ENCODE data around the gene TTLL10. TPM values are rescaled to one million over a fixed set of nuclear protein-coding genes. Genes with fewer than 3 reads are reported as not detected.

The TTLL10 gene
- total and polyA plus RNA-seq, 2 of the 8 experiments (the other 6 are each of a cell fraction or from before 2014, with no cell fraction given): 1.1 to 1.7 TPM

DNA sequence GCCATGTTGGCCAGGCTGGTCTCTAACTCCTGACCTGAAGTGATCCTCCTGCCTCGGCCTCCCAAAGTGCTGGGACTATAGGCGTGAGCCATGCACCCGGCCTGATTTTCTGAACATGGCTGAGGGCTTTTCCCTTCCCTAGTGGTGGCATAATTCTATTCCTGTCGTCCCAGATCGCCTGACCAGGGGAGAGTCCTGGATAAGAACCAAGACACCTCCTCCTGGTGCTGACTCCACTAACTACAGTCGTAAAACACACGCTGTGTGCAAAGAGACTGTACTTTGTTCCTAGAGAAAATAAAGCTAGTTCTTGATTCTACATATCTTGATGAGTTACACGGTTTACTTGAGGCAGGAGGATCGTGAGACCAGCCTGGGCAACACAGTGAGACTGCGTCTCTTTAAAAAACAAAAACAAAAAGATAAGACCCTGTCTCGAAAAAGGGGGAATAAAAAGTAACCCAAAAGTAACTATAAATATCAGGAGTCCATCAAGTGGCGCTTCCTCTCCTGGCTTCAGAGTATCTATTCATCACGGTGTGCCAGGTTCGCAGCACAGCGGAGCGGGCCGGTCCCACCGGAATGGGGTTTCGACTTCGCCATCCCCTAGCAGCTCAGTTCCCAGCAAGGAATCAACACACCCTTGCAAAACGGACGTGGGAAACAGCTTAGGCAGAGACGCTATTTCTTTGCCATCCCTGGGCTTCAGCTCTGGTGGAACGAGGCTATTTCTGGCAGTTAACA is 57.1 kb downstream of the TTLL10 start:
- peak overlapping the region in 3 of 4 experiments; percentile 58 to 89 (median 72); a peak in 6 of 7 replicates for H3K9ac ChIP-seq (replicated peaks in 1 of 4; ENCODE audit: extremely low read depth in 1 of 4, low read depth in 3 of 4, low read length in 3 of 4)
- POLR2A ChIA-PET (ENCODE audit: partially characterized antibody): interaction anchor here (0.7 to 2.3 kb wide), 15 partner anchors 8 to 206 kb away, joined by 3 to 12 read pairs (median 4); partner anchors contain the start of gene TNFRSF18
- H3K56ac ChIP-seq (replicated peaks; ENCODE audit: insufficient read length, low read depth, low read length): no peak overlapping the region
- FAIRE-seq (no peak), DNase-seq (ENCODE audit: low read depth in 1 of 2, low spot score in 2 of 2) (no peak)
- H4K5ac ChIP-seq (ENCODE audit: insufficient read length, low read depth, low read length): no peak overlapping the region
- peaks cover 0 to 9% of the 10 kb centered on the region in 2 experiments; a peak in 2 of 4 replicates for H3K9me3 ChIP-seq (ENCODE audit: insufficient read depth in 2 of 2, low read depth in 1 of 2, low read length in 1 of 2)
- 45% methylated on average over 24 of the region's 24 CpGs; no CpG with 5 or more reads in 1 of the 2 experiments for WGBS, 2 experiments (ENCODE audit: extremely low coverage in 1 of 2, insufficient coverage in 1 of 2, insufficient read length in 1 of 2, insufficient replicate concordance in 2 of 2, low coverage in 1 of 2, low lambda C conversion rate in 2 of 2, missing lambda C conversion rate in 1 of 2)
- H2AK5ac ChIP-seq (ENCODE audit: low read depth, low read length): peak overlapping the region; percentile 16; the same call in 1 of the 2 replicates
- peaks cover 0 to 6% (median under 1%) of the 10 kb centered on the region in 4 experiments; a peak in 4 of 7 replicates for H3K4me1 ChIP-seq (replicated peaks in 1 of 4; ENCODE audit: control insufficient read depth in 3 of 4, insufficient read depth in 4 of 4, low read length in 3 of 4)
- H3K4me2 ChIP-seq (ENCODE audit: insufficient read depth in 1 of 2, low read depth in 2 of 2, low read length in 2 of 2): peak overlapping the region; percentile 81 to 88
- H2BK20ac ChIP-seq (ENCODE audit: low read length): no peak overlapping the region
- no peak overlapping the region for H3K4ac ChIP-seq (replicated peaks; ENCODE audit: insufficient read length, low read depth, low read length)
- no peaks in the 10 kb centered on the region; a peak in 1 of 7 replicates for H3K27me3 ChIP-seq (replicated peaks in 1 of 4; ENCODE audit: control insufficient read depth in 3 of 4, extremely low read depth in 1 of 4, insufficient read depth in 3 of 4, low read length in 3 of 4)
- peak overlapping the region; percentile 60; the same call in 1 of the 2 replicates for H3K18ac ChIP-seq (ENCODE audit: extremely low read depth, low read length)
- 0 out of 2 replicates have a peak overlapping the region, but pooled peaks have one; percentile 21 for H2AFZ ChIP-seq (ENCODE audit: low read length)
- peaks cover 6 to 42% of the 10 kb centered on the region in 2 experiments; a peak in 3 of 4 replicates for H3K79me2 ChIP-seq (ENCODE audit: control insufficient read depth in 1 of 2, insufficient read depth in 2 of 2, low read length in 2 of 2)
- no peak overlapping the region for H2BK120ac ChIP-seq (replicated peaks; ENCODE audit: low read depth, low read length)
- peak overlapping the region; percentile 86 to 92 (median 90) for H3K4me3 ChIP-seq (ENCODE audit: extremely low read depth in 1 of 4, insufficient read depth in 2 of 4, low read depth in 3 of 4, low read length in 4 of 4)
- H2BK5ac ChIP-seq (ENCODE audit: low read depth, low read length): peak overlapping the region; percentile 15; the same call in 1 of the 2 replicates
- H4K91ac ChIP-seq (replicated peaks; ENCODE audit: insufficient read length, low read length): no peak overlapping the region
- TF ChIP-seq, protein P1, sequence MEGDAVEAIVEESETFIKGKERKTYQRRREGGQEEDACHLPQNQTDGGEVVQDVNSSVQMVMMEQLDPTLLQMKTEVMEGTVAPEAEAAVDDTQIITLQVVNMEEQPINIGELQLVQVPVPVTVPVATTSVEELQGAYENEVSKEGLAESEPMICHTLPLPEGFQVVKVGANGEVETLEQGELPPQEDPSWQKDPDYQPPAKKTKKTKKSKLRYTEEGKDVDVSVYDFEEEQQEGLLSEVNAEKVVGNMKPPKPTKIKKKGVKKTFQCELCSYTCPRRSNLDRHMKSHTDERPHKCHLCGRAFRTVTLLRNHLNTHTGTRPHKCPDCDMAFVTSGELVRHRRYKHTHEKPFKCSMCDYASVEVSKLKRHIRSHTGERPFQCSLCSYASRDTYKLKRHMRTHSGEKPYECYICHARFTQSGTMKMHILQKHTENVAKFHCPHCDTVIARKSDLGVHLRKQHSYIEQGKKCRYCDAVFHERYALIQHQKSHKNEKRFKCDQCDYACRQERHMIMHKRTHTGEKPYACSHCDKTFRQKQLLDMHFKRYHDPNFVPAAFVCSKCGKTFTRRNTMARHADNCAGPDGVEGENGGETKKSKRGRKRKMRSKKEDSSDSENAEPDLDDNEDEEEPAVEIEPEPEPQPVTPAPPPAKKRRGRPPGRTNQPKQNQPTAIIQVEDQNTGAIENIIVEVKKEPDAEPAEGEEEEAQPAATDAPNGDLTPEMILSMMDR (IDR thresholded peaks at IDR 0.05; ENCODE audit: control extremely low read depth in 1 of 3, insufficient read depth in 1 of 3, low read depth in 1 of 3, low read length in 3 of 3): peak in 2 of 3 experiments; percentile 21 to 22; a peak in 2 of 4 replicates
- TF ChIP-seq TAF7 (optimal IDR thresholded peaks at IDR 0.05; ENCODE audit: borderline replicate concordance, low read depth, low read length): no peak
- TF ChIP-seq RAD21 (IDR thresholded peaks at IDR 0.05 in 1 of 2, conservative IDR thresholded peaks at IDR 0.05 in 1 of 2; ENCODE audit: low read depth in 2 of 2, low read length in 2 of 2): peak; percentile 8 to 32; a peak in 2 of 4 replicates
- no peak overlapping the region for H3K23ac ChIP-seq (ENCODE audit: insufficient read length)
- no peak overlapping the region for H3K27ac ChIP-seq (ENCODE audit: low read depth, low read length)
- peaks cover 2 to 22% (median 4%) of the 10 kb centered on the region in 4 experiments; a peak in 4 of 8 replicates for H3K36me3 ChIP-seq (ENCODE audit: control insufficient read depth in 2 of 4, insufficient read depth in 4 of 4, low read length in 3 of 4)
- peaks cover 41% of the 10 kb centered on the region for H3K79me1 ChIP-seq (ENCODE audit: low read depth, low read length)
- peak overlapping the region; percentile 11; the same call in 1 of the 2 replicates for H2BK12ac ChIP-seq (ENCODE audit: low read depth, low read length)
- peaks cover 2 to 33% of the 10 kb centered on the region in 2 experiments for H4K20me1 ChIP-seq (replicated peaks in 1 of 2; ENCODE audit: control insufficient read depth in 1 of 2, insufficient read depth in 2 of 2, low read length in 2 of 2)
- peaks cover 7% of the 10 kb centered on the region for H3K23me2 ChIP-seq (ENCODE audit: low read depth, low read length)
- no peak overlapping the region for H4K8ac ChIP-seq (ENCODE audit: extremely low read depth, insufficient read depth, low read length)
- no peak overlapping the region for H2BK15ac ChIP-seq (ENCODE audit: low read length)
- no peak overlapping the region for H3K14ac ChIP-seq (ENCODE audit: insufficient read length)
- CTCF ChIA-PET (ENCODE audit: partially characterized antibody): interaction anchor here (0.6 to 1.6 kb wide), 12 partner anchors 9 to 246 kb away, joined by 3 to 6 read pairs (median 4); partner anchors contain the start of gene RNF223

Data from H1 (cell line).